Mesendoderm (in vitro differentiated cells): ENCODE data around the gene OVOL2.

Experiments used
- DNase-seq: peaks from one replicate; pipeline ENCODE4 v3.0.0; 2013
- H2AK5ac ChIP-seq: 2 replicates; pipeline ENCODE4 v1.6.1; 2013; ENCODE audit warnings: low read length, inconsistent platforms
- H2BK120ac ChIP-seq: 2 replicates; pipeline ENCODE4 v1.6.1; 2013; ENCODE audit warnings: low read depth, mild to moderate bottlenecking, low read length, moderate library complexity, mixed read lengths
- H2BK15ac ChIP-seq: replicated peaks from 2 replicates; pipeline ENCODE4 v1.6.1; 2013; ENCODE audit warnings: low read depth, mild to moderate bottlenecking, moderate library complexity
- H2BK5ac ChIP-seq: 2 replicates; pipeline ENCODE4 v1.6.1; 2013; ENCODE audit warnings: low read length, inconsistent platforms
- H3K18ac ChIP-seq: 2 replicates; pipeline ENCODE4 v1.6.1; 2013; ENCODE audit warnings: mild to moderate bottlenecking, low read length, mixed read lengths
- H3K23ac ChIP-seq: one replicate; pipeline ENCODE4 v1.6.1; 2013; ENCODE audit warnings: low read length
- H3K27ac ChIP-seq: 2 replicates; pipeline ENCODE4 v1.5.1; 2013; ENCODE audit warnings: low read depth, mild to moderate bottlenecking, inconsistent platforms, low read length, moderate library complexity
- H3K27me3 ChIP-seq: 2 replicates; pipeline ENCODE4 v1.6.1; 2013; ENCODE audit warnings: low read length, control low read depth, mild to moderate bottlenecking, inconsistent platforms; ENCODE audit not compliant: insufficient read depth, poor library complexity
- H3K36me3 ChIP-seq: 2 replicates; pipeline ENCODE4 v1.6.1; 2013; ENCODE audit warnings: low read length, inconsistent platforms; ENCODE audit not compliant: control insufficient read depth, insufficient read depth
- H3K4ac ChIP-seq: one replicate; pipeline ENCODE4 v1.6.1; 2013; ENCODE audit warnings: low read depth, mild to moderate bottlenecking, low read length, moderate library complexity
- H3K4me1 ChIP-seq: 2 replicates; pipeline ENCODE4 v1.6.1; 2013; ENCODE audit warnings: low read depth, low read length, inconsistent platforms; ENCODE audit not compliant: control insufficient read depth
- H3K4me2 ChIP-seq: 2 replicates; pipeline ENCODE4 v1.6.1; 2013; ENCODE audit warnings: low read length
- H3K4me3 ChIP-seq: 2 replicates; pipeline ENCODE4 v1.5.1; 2013; ENCODE audit warnings: mild to moderate bottlenecking, low read length
- H3K56ac ChIP-seq: one replicate; pipeline ENCODE4 v1.6.1; 2013; ENCODE audit warnings: low read length
- H3K79me1 ChIP-seq: 2 replicates; pipeline ENCODE4 v1.6.1; 2013; ENCODE audit warnings: low read length, inconsistent platforms
- H3K79me2 ChIP-seq: 2 replicates; pipeline ENCODE4 v1.6.1; 2013; ENCODE audit warnings: mild to moderate bottlenecking, low read length; ENCODE audit not compliant: control insufficient read depth, insufficient read depth
- H3K9ac ChIP-seq: 2 replicates; pipeline ENCODE4 v1.6.1; 2013; ENCODE audit warnings: low read length, inconsistent platforms
- H4K5ac ChIP-seq: one replicate; pipeline ENCODE4 v1.6.1; 2013; ENCODE audit warnings: low read length
- H4K8ac ChIP-seq: one replicate; pipeline ENCODE4 v1.6.1; 2013; ENCODE audit warnings: low read depth, mild to moderate bottlenecking, control low read depth, low read length, moderate library complexity
- WGBS: extraction: QIAGEN DNeasy Blood & Tissue Kit; methylation state at CpG from one replicate; pipeline ENCODE4 v1.1.7; 2013; ENCODE audit warnings: low lambda C conversion rate, missing lambda C conversion rate; ENCODE audit not compliant: insufficient coverage; ENCODE audit errors: extremely low coverage; 5-methylcytosine and 5-hydroxymethylcytosine counted together

OVOL2 gene

DNA sequence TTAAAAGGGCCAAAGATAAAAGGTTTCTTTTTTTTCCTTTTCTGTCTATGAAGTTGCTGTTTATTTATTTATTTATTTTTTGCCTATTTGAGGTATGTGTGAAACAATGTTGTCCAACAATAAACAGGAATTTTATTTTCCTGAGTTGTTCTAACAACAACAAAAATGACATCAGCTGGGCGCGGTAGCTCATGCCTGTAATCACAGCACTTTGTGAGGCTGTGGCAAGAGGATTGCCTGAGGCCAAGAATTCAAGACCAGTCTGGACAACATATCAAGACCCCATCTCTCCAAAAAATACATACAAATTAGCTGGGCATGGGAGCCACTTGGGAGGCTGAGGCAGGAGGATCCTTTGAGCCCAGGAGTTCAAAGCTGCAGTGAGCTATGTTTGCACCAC, 44.8 kb downstream of the OVOL2 start:
- H3K4ac ChIP-seq, result no peak overlapping the region
- no peak overlapping the region for H3K4me2 ChIP-seq
- H3K4me3 ChIP-seq, result no peak overlapping the region
- H3K27me3 ChIP-seq, result no peaks in the 10 kb centered on the region
- H3K79me1 ChIP-seq, result no peaks in the 10 kb centered on the region
- no CpG with 5 or more reads among the region's 2 CpGs for WGBS
- H3K9ac ChIP-seq, result no peak overlapping the region
- H3K36me3 ChIP-seq, result no peaks in the 10 kb centered on the region
- no peaks in the 10 kb centered on the region for H3K79me2 ChIP-seq
- no peaks in the 10 kb centered on the region for H3K4me1 ChIP-seq
- H3K56ac ChIP-seq, result no peak overlapping the region
- H2BK5ac ChIP-seq, result no peak overlapping the region
- no peak overlapping the region for H3K18ac ChIP-seq
- H3K23ac ChIP-seq, result no peak overlapping the region
- H3K27ac ChIP-seq, result no peak overlapping the region
- no peak for DNase-seq
- H4K8ac ChIP-seq, result no peak overlapping the region
- no peak overlapping the region for H2AK5ac ChIP-seq
- H2BK120ac ChIP-seq, result no peak overlapping the region
- H2BK15ac ChIP-seq, result no peak overlapping the region
- no peak overlapping the region for H4K5ac ChIP-seq

DNA sequence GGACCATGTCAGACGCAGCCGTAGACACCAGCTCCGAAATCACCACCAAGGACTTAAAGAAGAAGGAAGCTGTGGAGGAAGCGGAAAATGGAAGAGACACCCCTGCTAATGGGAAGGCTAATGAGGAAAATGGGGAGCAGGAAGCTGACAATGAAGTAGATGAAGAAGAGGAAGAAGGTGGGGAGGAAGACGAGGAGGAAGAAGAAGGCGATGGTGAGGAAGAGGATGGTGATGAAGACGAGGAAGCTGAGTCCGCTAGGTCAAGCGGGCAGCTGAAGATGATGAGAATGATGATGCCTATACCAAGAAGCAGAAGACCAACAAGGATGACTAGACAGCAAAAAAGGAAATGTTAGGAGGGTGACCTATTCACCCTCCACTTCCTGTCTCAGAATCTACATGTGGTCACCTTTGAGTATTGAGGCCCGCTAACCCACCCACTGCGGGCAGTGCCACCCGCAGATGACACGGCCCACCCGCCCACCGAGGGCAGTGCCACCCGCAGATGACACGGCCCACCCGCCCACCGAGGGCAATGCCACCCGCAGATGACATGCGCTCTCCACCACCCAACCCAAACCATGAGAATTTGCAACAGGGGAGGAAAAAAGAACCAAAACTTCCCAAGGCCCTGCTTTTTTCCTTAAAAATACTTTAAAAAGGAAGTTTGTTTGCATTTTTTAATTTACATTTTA, 45.6 kb downstream of the OVOL2 start:
- H3K79me1 ChIP-seq, result no peaks in the 10 kb centered on the region
- no peak overlapping the region for H3K4ac ChIP-seq
- H3K4me3 ChIP-seq, result no peak overlapping the region
- H3K27ac ChIP-seq, result no peak overlapping the region
- H3K4me1 ChIP-seq, result no peaks in the 10 kb centered on the region
- no peak overlapping the region for H3K4me2 ChIP-seq
- no peak overlapping the region for H3K18ac ChIP-seq
- no peak for DNase-seq
- 100% methylated on average over 4 of the region's 21 CpGs for WGBS
- H3K56ac ChIP-seq, result no peak overlapping the region
- H4K5ac ChIP-seq, result no peak overlapping the region
- no peaks in the 10 kb centered on the region for H3K27me3 ChIP-seq
- no peak overlapping the region for H2BK15ac ChIP-seq
- no peak overlapping the region for H2BK5ac ChIP-seq
- H2AK5ac ChIP-seq, result no peak overlapping the region
- H3K23ac ChIP-seq, result no peak overlapping the region
- H4K8ac ChIP-seq, result no peak overlapping the region
- no peaks in the 10 kb centered on the region for H3K79me2 ChIP-seq
- H2BK120ac ChIP-seq, result no peak overlapping the region
- H3K36me3 ChIP-seq, result no peaks in the 10 kb centered on the region
- no peak overlapping the region for H3K9ac ChIP-seq

DNA sequence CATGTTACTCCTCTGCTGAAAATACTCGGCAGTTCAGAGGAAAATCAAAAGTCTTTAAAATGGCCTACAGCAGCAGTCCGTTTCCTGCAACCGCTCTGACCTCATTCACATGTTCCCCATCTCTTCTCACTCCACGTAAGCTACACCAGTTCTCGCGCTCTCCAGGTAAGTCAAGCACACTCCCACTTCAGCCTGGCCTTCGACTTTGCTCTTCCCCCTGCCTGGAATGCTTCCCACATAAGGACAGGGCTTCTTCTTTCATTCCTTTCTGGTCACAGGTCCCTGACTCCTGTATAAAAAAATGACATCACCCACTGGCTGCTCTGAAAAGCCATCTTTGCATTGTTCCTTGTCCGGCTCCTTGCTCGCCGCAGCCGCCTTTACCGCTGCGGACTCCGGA, 46.2 kb downstream of the OVOL2 start:
- Histone ChIP-seq H3K4me1 (no peaks in the 10 kb centered on the region), H3K18ac (no peak overlapping the region), H3K56ac (no peak overlapping the region), H3K27me3 (no peaks in the 10 kb centered on the region), H3K79me2 (no peaks in the 10 kb centered on the region), H3K4me3 (no peak overlapping the region), H3K27ac (no peak overlapping the region), H2BK5ac (no peak overlapping the region), H4K8ac (no peak overlapping the region), H3K36me3 (no peaks in the 10 kb centered on the region), H3K23ac (no peak overlapping the region), H2AK5ac (no peak overlapping the region), H3K4ac (no peak overlapping the region), H3K9ac (no peak overlapping the region), H3K79me1 (no peaks in the 10 kb centered on the region), H3K4me2 (no peak overlapping the region), H2BK15ac (no peak overlapping the region), H2BK120ac (no peak overlapping the region), H4K5ac (no peak overlapping the region)
- DNase-seq, result no peak
- no CpG with 5 or more reads among the region's 14 CpGs for WGBS

DNA sequence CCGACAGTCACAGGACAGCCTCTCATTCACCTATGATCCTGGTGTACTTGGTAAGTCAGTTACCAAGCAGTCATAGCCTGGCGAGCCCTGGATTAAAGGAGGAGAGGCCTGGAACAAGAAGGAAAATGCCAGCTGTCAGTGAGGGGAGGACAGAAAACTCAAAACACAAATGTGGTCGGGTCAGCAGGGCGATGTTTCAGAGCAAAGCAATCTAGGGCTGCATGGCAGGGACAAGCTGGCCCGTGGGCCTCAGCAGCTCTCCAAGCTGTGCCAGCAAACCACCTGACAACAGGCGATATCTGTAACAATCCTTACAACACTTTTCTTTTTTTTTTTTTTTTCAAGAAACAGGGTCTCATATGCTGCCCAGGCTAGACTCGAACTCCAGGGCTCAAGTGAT, 48.6 kb downstream of the OVOL2 start:
- H3K27me3 ChIP-seq, result no peaks in the 10 kb centered on the region
- H3K27ac ChIP-seq, result no peak overlapping the region
- no peaks in the 10 kb centered on the region for H3K36me3 ChIP-seq
- H4K8ac ChIP-seq, result no peak overlapping the region
- H3K18ac ChIP-seq, result no peak overlapping the region
- H3K4me2 ChIP-seq, result no peak overlapping the region
- H3K56ac ChIP-seq, result no peak overlapping the region
- H3K4me3 ChIP-seq, result no peak overlapping the region
- no peaks in the 10 kb centered on the region for H3K4me1 ChIP-seq
- H2BK120ac ChIP-seq, result no peak overlapping the region
- no peak overlapping the region for H3K9ac ChIP-seq
- no CpG with 5 or more reads among the region's 7 CpGs for WGBS
- no peak overlapping the region for H2BK15ac ChIP-seq
- H4K5ac ChIP-seq, result no peak overlapping the region
- no peak overlapping the region for H2BK5ac ChIP-seq
- H3K4ac ChIP-seq, result no peak overlapping the region
- no peak for DNase-seq
- H3K23ac ChIP-seq, result no peak overlapping the region
- H2AK5ac ChIP-seq, result no peak overlapping the region
- no peaks in the 10 kb centered on the region for H3K79me1 ChIP-seq
- H3K79me2 ChIP-seq, result no peaks in the 10 kb centered on the region

DNA sequence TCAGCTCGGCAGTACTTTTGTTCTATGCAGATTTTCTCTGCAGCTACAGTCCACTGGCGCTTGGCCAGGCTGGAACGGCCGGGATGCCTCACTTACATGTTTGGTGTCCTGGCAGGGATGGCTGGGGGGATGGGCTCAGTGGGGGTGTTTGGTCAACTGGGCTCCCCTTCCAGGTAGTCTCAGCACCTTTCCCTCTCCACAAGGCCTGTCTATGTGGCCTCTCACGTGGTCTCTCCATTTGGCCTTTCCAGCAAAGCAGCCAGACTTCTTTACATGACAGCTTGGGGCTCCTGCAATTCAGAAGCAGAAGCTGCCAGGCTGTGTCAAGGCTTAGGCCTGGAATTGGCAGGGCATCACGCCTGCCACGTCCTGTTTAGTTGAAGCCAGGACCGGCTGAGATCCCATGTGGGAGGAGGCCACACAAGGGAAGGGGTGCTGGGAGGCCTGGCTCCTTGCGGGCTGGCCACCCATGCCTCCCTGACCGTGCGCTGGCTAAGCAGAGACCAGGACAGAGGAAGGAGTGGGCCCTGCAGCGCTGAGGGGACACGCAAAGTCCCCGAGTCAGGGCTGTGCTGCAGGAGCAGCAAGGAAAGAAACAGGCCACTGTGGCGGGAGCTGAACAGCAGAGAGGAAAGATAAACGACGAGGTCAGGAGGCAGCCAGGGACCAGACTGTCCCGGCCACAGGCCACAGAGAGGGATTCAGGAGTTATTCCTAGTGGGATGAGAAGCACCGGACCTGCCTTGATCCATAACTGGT, 50.0 kb downstream of the OVOL2 start:
- no peaks in the 10 kb centered on the region for H3K4me1 ChIP-seq
- H2BK5ac ChIP-seq, result no peak overlapping the region
- H2BK15ac ChIP-seq, result no peak overlapping the region
- no peak overlapping the region for H3K4ac ChIP-seq
- no peak for DNase-seq
- no peak overlapping the region for H3K27ac ChIP-seq
- H3K4me3 ChIP-seq, result no peak overlapping the region
- H3K18ac ChIP-seq, result no peak overlapping the region
- H2AK5ac ChIP-seq, result no peak overlapping the region
- H3K27me3 ChIP-seq, result no peaks in the 10 kb centered on the region
- no peak overlapping the region for H2BK120ac ChIP-seq
- no peak overlapping the region for H4K5ac ChIP-seq
- H3K36me3 ChIP-seq, result no peaks in the 10 kb centered on the region
- no peak overlapping the region for H3K56ac ChIP-seq
- no CpG with 5 or more reads among the region's 19 CpGs for WGBS
- no peak overlapping the region for H3K9ac ChIP-seq
- no peaks in the 10 kb centered on the region for H3K79me1 ChIP-seq
- H4K8ac ChIP-seq, result no peak overlapping the region
- no peak overlapping the region for H3K4me2 ChIP-seq
- H3K23ac ChIP-seq, result no peak overlapping the region
- H3K79me2 ChIP-seq, result no peaks in the 10 kb centered on the region
